CD4-positive, alpha-beta T cell treated with Interleukin-17A for 4 hours (primary cell): ENCODE results near the gene NCEH1.
"Not testable (repeated sequence)": the region's sequence is repeated elsewhere in the genome, so short reads cannot be mapped to it uniquely, and the experiment has no call there.

Experiments used
- DNase-seq: peaks from one replicate; pipeline ENCODE4 v3.0.0-alpha.2; 2020; ENCODE audit warnings: mixed read lengths

NCEH1 gene

DNA sequence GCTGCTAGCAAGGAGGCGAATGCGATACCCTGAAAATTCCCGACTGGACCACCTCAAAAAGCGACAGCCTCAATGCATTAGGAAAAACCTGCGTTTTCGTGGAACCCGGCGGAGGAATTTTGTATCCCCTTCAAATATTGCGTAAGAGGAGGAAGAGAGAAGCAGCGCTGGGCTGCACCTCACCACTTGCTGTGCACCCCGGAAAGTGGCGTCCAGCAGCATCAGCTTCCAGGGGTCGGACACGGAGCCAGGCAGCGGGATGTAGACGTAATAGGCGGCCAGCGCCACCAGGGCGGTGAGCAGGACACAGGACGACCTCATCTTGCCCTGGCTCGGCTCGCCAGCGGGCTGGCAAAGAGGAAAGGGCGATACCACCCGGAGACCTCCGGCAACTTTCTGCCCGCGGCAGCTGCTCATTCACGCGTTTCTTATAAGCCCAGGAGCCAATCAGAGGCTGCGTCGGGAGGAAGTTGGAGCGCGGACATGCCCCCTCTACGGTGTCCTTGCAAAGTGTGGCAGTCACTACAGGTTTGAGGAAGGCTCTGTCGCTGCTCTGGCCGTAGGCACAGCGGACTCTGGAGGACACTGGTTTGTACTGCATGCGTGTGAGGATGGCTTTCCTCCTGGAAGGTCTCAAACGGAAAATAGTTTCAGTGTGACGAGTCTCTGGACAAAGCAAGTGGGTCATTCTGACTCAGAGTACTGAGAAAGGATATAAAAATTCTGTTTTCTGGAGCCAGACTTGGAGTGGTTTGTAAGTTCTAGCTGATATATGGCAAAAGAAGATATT is at the start of gene NCEH1:
Gene NCEH1, minus strand, starts transcription at position 404 of the 790 bp plus-strand sequence. Its CDS starts 83 bp downstream, at position 321.
- DNase-seq, result peak; percentile 77

DNA sequence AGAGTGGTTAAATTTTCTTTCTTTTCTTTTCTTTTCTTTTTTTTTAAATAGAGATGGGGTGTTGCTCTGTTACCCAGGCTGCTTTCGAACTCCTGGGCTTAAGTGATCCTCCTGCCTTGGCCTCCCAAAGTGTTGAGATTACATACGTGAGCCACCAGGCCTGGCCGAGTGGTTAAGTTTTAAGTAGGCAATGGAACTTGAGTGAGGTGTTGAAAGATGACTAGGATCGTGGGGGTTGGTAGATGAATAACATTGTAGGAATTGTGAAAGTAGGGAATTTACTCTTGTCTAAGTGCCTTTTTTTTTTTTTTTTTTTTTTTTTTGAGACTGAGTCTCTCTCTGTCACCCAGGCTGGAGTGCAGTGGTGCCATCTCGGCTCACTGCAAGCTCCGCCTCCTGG is 49.5 kb upstream of the NCEH1 start:
- not testable (repeated sequence) for DNase-seq

- DNase-seq, result no peak
Observed at GRCh38 chr3:172753125-172753524, 42.3 kb upstream of the NCEH1 start.

DNA sequence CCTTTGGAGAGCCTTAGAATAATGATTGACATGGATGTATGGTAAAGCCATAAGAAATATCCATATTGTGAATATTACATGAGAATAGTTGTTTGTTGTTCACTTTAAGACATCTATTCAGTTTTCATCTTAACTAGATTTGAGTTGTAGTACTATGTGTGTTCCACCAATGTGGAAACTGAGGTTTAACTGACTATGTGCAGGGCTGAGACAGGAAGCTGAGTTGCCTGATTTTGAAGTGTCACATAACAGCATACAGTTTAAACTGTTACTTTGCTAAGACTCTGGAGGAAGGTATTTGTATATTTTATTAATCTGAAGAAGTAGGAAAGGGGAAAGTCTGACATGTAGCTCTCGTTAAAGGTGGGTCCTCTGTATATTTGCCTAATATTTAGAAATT is 41.8 kb upstream of the NCEH1 start:
- no peak for DNase-seq

DNA sequence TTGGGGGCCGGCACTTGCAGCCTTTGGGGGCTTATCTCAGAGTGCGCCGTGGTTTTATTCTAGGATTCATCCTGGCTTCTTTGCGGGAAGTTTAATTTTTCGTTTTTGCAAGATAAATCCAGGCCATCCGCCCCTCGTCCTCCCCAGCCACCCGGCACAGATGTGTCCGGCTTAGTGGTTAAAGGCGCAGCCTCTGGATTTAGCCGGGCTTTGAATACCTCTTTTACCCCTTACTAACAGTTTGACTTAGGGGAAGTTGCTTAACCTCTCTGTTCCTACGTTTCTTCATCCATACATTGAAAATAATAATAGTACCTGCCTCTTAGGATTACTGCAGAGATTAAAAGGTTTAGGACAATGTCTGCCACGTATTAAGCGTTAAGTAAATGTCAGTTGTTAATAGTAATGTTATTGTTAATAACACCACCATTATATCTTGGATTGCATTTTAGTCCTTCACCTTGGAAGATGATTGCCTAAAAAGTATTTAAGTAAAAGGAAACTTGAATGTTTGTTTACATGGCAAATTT is 40.4 kb upstream of the NCEH1 start:
- DNase-seq, result no peak

- peak; percentile 96 for DNase-seq
Observed at GRCh38 chr3:172750368-172751174, 39.7 kb upstream of the NCEH1 start, which contains the start of gene ECT2. TSS of gene ECT2 (plus strand) at chr3:172750726. CDS start at chr3:172754531, 3,805 bp downstream.

- peak; percentile 16 for DNase-seq
Observed at GRCh38 chr3:172750069-172750367, 39.2 kb upstream of the NCEH1 start.

GRCh38 chr3:172749230-172749965 is 38.5 kb upstream of the NCEH1 start:
- no peak for DNase-seq

DNA sequence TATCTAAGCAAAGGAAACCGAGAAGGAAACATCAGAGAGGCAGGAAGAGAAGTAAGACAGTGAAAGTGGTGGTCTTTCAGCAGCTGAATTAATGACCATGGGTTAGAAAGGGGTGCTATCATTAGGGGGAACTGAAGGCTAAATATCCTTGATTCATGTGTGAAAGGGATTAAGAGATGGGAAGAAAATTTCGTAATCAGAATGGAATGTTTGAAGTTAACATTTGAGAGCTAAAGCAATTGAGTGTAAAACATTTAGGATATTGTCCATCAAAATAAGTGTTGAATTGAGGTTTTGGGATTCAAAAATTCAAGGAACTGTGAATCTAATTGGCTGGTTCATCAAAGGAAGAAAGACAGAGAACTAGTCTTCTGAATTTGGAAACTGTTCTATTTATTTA is 35.6 kb upstream of the NCEH1 start:
- DNase-seq, result no peak

GRCh38 chr3:172739462-172739861 is 28.6 kb upstream of the NCEH1 start:
- DNase-seq, result no peak

GRCh38 chr3:172735014-172735413 is 24.1 kb upstream of the NCEH1 start:
- no peak for DNase-seq

GRCh38 chr3:172726380-172726779 is 15.5 kb upstream of the NCEH1 start:
- DNase-seq, result no peak

DNA sequence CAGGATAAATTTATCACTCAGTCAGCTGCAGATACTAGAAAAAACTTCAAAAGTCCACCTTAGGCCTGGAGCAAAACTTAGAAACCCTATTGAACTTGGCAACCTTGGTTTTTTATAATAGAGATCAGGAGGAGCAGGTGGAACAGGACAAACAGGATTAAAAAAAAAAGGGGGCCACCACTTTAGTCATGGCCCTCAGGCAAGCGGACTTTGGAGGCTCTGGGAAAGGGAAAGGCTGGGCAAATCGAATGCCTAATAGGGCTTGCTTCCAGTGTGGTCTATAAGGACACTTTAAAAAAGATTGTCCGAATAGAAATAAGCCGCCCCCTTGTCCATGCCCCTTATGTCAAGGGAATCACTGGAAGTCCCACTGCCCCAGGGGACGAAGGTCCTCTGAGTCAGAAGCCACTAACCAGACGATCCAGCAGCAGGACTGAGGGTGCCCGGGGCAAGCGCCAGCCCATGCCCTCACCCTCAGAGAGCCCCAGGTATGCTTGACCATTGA is 11.7 kb upstream of the NCEH1 start:
- not testable (repeated sequence) for DNase-seq

GRCh38 chr3:172717493-172718088 is 6.7 kb upstream of the NCEH1 start:
- no peak for DNase-seq

- DNase-seq, result no peak
Observed at GRCh38 chr3:172716476-172716875, 5.6 kb upstream of the NCEH1 start.

- no peak for DNase-seq
Observed at GRCh38 chr3:172713316-172713715, 2.4 kb upstream of the NCEH1 start.

DNA sequence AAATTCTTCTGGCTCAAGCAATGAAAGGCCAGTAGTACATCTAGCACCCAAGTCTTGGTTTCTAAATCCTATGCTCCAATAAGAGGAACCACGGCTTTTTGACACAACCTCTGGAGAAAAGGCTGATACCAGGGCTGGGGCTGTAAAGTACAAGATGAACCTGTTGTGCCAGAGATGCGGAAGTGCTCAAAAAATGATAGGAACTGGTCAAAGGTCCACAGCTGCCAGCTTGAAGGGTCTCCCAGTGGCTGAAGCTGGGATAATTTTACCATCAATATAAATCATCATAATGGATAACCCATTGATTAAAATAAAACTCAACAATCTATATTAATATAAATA is 558 bp upstream of the NCEH1 start:
- DNase-seq, result no peak

DNA sequence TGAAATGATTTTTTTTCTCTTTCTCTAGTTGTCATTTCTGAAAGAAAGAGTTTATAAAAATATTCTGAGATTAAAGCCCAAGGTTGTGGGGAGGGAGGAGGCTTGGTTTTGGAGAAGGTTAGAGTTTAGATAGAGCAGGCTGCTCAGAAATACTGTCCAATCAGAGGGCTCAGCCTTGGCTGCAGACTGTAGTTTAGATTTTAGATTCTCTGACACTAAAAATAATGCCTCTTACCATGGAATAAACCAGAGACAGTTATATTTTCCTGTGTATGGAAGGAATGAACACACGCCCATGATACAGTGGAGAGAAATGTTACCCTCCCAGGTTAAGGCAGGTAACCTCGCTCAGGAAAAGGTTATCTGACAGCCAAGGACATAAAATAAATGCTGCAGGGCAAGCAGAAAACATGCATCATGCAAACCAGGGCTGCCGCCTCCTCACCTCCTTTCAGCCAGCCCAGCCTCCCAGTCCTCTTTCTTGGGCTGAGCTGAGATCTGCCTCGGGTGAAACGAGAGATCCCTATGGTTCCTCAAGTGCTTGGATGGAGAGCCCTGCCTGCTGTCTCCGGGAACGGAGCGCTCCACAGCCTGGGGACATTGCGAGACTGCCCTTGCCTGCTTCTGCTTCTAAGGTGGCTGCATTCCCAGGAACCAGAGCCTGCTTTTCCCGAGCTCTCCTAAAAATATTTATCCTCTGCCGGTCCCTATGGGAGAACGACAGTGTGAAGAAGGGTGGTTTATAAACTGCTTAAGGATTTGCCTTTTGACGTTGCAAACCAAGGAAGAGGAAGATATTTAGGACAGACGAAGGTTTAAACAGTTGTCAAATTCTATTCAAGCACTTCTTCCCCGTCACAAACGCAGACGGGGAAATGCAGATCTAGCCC is 848 bp downstream of the NCEH1 start:
- peak; percentile 9 for DNase-seq

GRCh38 chr3:172708921-172709773 is 1.7 kb downstream of the NCEH1 start:
- DNase-seq, result no peak

GRCh38 chr3:172707967-172708366 is 2.9 kb downstream of the NCEH1 start:
- DNase-seq, result no peak

DNA sequence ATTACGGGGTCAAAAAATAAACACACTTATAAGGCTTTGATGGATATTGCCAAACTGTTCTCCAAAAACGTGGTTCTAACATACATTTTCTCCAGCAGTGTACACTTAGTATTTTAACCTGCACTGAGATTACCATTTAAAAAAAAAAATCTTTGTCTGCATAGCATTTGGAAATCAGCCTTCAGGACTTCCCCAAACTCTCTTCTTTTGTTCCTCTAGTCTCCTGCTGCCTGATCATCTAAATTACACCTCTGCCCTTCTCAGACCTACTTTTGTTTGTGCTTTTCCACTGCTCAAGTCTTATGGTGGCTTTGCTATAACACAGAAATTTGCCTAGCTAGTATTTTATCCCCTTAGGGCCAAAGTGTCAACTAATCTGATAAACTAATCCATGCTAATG is 3.8 kb downstream of the NCEH1 start:
- DNase-seq, result no peak
